HepG2 (cell line): Measurements from ENCODE around the gene TRABD. TPM values are rescaled to one million over a fixed set of nuclear protein-coding genes. Genes with fewer than 3 reads are reported as not detected.

ENCODE experiments used
- FOXC1 ChIP-seq: sonication (generic); formaldehyde crosslinking; IDR thresholded peaks from 2 replicates; pipeline ENCODE4 v1.8.0; 2022; ENCODE audit warnings: mild to moderate bottlenecking, missing genetic modification reagents, borderline replicate concordance
- MED1 ChIP-seq: sonication (generic); formaldehyde crosslinking; IDR thresholded peaks from 2 replicates; pipeline ENCODE4 v1.4.0; 2020; ENCODE audit warnings: missing genetic modification reagents
- MEF2D ChIP-seq: sonication (generic); formaldehyde crosslinking; IDR thresholded peaks from 2 replicates; pipeline ENCODE4 v1.5.1; 2020; ENCODE audit warnings: mild to moderate bottlenecking, missing genetic modification reagents
- NR2F6 ChIP-seq, 2 experiments: IDR thresholded peaks; 2 replicates each; pipeline ENCODE4 v1.6.1; 2016; ENCODE audit warnings: antibody characterized with exemption in 1 of 2, mild to moderate bottlenecking in 1 of 2
- RBFOX2 ChIP-seq: fragments of 200-400 bp; formaldehyde crosslinking; IDR thresholded peaks from 2 replicates; pipeline ENCODE4 v1.6.1; 2017; ENCODE audit warnings: low read depth, mild to moderate bottlenecking, low read length
- THYN1 ChIP-seq: sonication (generic); formaldehyde crosslinking; IDR thresholded peaks from 2 replicates; pipeline ENCODE4 v1.8.1; 2023; ENCODE audit warnings: low read depth, mild to moderate bottlenecking, moderate library complexity, missing genetic modification reagents, borderline replicate concordance
- ZNF367 ChIP-seq: sonication (generic); formaldehyde crosslinking; IDR thresholded peaks from 2 replicates; pipeline ENCODE4 v1.4.0; 2020; ENCODE audit warnings: missing genetic modification reagents, borderline replicate concordance
- polyA plus RNA-seq, 8 experiments: library from polyadenylated mRNA; depleted of rRNA in 3 of 8; stranded (reverse) in 7 of 8; unstranded in 1 of 8; fragments of >200 nt; fragmentation: Illumina TruSeq in 4 of 8; extraction: Trizol in 4 of 8; gene quantifications; 2 replicates each; pipeline versions ENCODE4 v1.2.1 to v1.2.3, GENCODE V29; 2011 to 2016; ENCODE audit warnings: low read depth in 4 of 8, missing spikeins in 1 of 8, mixed read lengths in 1 of 8; ENCODE audit not compliant: insufficient read depth in 1 of 8
- total RNA-seq, 5 experiments: library from RNA; depleted of rRNA; stranded (reverse); fragments of >200 nt; fragmentation: Illumina TruSeq; extraction: Trizol; gene quantifications; 2 replicates each; pipeline ENCODE4 v1.2.3, GENCODE V29; 2016; ENCODE audit warnings: low read depth in 1 of 5
- TF ChIP-seq, protein P1 (sequence below): sonication (generic); formaldehyde crosslinking; IDR thresholded peaks from 2 replicates; pipeline ENCODE4 v1.5.0; 2020; ENCODE audit warnings: missing genetic modification reagents
- TF ChIP-seq, protein P2 (sequence below), 2 experiments: sonication (generic) in 1 of 2; formaldehyde crosslinking in 1 of 2; IDR thresholded peaks; 2 replicates each; pipeline versions ENCODE4 v1.6.1 to v1.9.0; 2014 to 2022; ENCODE audit warnings: antibody characterized with exemption in 1 of 2, borderline replicate concordance in 1 of 2, inconsistent platforms in 1 of 2, low read depth in 1 of 2, missing genetic modification reagents in 1 of 2

The TRABD gene
- total and polyA plus RNA-seq, 2 of the 13 experiments (the other 11 are each of a cell fraction or from before 2014, with no cell fraction given) = 21.5 to 28.9 TPM

DNA sequence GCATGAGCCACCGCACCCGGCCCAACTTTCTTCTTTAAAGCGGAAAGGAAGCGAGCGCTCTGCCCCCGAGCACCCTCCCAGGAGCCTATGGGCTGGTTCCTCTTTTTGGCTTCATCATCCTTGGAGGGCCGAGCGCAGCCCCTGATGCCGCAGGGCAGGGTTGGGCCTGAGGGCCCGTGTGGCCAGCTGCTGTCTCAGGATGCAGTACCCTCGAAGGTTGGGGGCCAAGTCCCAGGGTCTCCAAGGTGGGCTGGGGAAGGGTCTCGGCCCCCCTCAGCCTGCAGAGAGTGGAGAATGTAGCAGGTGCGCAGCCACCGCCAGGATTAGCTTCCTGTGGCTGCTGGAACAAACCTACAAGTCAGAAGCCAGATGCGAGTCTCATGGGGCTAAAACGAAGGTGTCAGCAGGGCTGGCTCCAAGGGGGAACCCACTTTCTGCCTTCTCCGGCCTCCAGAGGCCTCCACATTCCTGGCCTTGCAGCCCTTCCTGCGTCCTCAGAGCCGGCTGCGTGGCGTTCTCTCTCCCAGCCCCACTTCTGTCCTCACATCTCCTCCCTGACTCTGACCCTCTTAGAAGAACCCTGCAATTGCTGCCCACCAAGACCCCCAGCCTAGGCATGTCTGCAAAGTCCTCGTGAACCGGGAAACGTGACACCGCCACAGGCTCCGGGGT is 12.3 kb upstream of the TRABD start (continued):
- TF ChIP-seq THYN1 (CRISPR knock-in tag) = no peak
- TF ChIP-seq, protein P1, sequence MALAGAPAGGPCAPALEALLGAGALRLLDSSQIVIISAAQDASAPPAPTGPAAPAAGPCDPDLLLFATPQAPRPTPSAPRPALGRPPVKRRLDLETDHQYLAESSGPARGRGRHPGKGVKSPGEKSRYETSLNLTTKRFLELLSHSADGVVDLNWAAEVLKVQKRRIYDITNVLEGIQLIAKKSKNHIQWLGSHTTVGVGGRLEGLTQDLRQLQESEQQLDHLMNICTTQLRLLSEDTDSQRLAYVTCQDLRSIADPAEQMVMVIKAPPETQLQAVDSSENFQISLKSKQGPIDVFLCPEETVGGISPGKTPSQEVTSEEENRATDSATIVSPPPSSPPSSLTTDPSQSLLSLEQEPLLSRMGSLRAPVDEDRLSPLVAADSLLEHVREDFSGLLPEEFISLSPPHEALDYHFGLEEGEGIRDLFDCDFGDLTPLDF (CRISPR knock-in tag) = no peak
- TF ChIP-seq FOXC1 = no peak
- TF ChIP-seq MEF2D (CRISPR knock-in tag) = no peak
- no peak for TF ChIP-seq RBFOX2
- TF ChIP-seq ZNF367 (CRISPR knock-in tag) = no peak
- no peak for TF ChIP-seq NR2F6 (IDR thresholded peaks at IDR 0.05)
- no peak for TF ChIP-seq NR2F6 (CRISPR knock-in tag; IDR thresholded peaks at IDR 0.05)
- TF ChIP-seq MED1 (CRISPR knock-in tag) = no peak
- TF ChIP-seq, protein P2, sequence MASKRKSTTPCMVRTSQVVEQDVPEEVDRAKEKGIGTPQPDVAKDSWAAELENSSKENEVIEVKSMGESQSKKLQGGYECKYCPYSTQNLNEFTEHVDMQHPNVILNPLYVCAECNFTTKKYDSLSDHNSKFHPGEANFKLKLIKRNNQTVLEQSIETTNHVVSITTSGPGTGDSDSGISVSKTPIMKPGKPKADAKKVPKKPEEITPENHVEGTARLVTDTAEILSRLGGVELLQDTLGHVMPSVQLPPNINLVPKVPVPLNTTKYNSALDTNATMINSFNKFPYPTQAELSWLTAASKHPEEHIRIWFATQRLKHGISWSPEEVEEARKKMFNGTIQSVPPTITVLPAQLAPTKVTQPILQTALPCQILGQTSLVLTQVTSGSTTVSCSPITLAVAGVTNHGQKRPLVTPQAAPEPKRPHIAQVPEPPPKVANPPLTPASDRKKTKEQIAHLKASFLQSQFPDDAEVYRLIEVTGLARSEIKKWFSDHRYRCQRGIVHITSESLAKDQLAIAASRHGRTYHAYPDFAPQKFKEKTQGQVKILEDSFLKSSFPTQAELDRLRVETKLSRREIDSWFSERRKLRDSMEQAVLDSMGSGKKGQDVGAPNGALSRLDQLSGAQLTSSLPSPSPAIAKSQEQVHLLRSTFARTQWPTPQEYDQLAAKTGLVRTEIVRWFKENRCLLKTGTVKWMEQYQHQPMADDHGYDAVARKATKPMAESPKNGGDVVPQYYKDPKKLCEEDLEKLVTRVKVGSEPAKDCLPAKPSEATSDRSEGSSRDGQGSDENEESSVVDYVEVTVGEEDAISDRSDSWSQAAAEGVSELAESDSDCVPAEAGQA (IDR thresholded peaks at IDR 0.05; ENCODE audit: low read depth) = no peak
- TF ChIP-seq, protein P2 (CRISPR knock-in tag; IDR thresholded peaks at IDR 0.05; ENCODE audit: borderline replicate concordance) = no peak
